T-helper 9 cell (primary cell): ENCODE data around the gene NUP210.
"Not testable (repeated sequence)": the region's sequence is repeated elsewhere in the genome, so short reads cannot be mapped to it uniquely, and the experiment has no call there.

Source experiments
- DNase-seq: peaks from one replicate; pipeline ENCODE4 v3.0.0-alpha.2; 2020

NUP210 gene

GRCh38 chr3:13429631-13430291, 9.6 kb upstream of the NUP210 start:
- no peak for DNase-seq

GRCh38 chr3:13428678-13429077, 8.6 kb upstream of the NUP210 start:
- not testable (repeated sequence) for DNase-seq

GRCh38 chr3:13427662-13428603, 7.8 kb upstream of the NUP210 start:
- DNase-seq = no peak

DNA sequence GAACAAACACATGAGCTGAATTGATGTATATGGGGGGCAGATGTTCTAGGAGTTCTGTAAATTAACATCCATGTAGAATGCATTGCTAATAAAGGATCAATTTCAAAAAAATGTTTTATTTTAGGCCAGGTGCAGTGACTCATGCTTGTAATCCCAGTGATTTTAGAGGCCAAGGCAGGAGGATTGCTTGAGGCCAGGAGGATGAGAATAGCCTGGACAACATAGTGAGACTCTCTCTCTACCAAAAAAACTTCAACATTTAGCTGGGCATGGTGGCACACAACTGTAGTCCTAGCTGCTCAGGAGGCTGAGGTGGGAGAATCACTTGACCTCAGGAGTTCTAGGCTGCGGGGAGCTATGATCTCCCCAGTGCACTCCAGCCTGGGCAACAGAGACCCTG, 6.5 kb upstream of the NUP210 start:
- DNase-seq = no peak

DNA sequence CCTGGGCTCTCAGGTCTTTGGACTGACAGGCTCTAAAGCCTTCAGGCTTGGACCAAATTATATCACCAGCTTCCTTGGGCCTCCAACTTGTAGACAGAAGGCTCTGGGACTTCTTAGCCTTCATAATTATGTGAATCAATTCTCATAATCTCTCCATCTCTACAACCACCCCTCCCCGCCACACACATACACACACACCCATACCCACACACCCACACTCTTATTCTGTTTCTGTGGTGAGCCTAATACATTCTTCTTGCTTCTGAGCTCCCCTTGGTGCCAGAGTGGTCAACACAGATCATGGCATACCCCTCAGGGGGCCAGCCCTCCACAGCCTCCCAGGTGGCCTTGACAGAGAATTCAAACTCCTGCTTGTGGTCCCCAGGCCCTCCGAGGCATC, 5.6 kb upstream of the NUP210 start:
- no peak for DNase-seq

GRCh38 chr3:13424865-13425617, 4.9 kb upstream of the NUP210 start:
- no peak for DNase-seq

DNA sequence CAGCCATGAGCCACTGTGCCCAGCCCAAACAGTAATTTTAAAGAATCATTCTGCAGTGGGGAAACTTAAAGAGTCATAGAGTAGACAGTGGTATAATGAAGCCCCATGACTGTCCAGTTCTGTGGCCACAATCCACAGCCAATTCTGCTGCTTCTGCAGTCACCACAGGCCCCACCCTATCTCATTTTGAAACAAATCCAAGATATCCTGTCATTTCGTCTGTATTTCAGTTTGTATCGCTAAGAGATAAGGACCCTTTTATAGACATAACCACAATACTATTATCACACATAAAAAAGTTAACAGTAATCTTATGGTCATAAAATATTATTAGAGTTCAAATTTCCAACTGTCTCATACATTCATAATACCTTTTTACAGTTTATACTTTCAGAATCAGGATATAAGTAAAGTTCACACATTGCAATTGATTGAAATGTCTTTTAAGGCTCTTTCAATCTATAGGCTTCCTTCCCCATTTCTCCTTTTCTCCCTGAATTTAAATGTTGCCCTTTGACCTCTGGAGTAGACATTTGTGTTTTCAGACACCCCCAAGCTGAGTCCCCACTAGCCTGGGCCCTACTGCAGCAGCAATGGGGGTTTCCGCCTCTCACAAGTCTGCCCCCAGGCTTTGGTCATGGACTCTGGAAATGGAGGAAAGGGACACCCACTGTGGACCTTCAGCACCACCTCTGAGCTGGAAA, 4.2 kb upstream of the NUP210 start:
- no peak for DNase-seq

DNA sequence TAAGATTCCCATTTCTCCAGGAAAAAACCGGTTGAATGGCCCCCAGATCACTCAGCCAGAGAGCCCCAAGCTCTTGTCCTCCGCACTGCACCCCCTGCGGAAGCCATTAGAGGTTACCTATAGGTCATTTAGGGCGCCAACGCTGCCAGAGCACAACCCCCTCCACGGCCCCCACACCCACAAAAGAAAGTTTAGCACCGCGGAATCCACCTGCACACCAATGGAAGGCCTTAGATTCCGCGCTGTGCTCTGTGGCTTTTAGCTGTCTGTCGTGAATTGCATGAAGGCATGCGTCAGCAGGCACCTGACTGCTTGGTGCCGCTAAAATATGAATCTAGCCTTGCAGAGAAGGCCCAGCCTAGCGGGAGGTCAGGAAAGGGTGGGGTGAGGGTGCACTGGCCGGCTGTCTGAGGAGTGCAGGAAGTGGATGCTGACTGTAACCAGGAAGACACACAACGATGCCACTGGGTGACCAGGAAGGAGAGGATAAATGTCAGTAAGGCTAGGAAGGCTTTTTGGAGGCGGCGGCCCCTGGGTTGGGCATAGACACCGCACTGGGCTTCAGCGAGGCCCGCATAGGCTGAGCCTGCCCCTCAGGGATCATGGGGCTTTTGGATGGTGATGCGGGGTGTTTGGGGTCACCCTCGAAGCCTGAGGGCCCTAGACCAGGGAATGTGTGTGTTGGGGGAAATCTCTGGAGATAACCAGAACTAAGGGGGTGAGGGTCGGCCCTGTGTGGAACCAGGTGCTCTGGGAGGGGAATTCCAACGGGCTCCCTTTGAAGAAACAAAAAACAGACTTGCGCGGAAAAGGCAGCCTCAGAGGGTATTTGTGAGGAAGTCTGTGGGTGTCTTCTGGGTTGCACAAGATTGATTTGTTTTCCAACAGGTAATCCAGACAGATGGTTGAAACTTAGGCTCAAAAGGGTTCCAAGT, 976 bp upstream of the NUP210 start:
- peak; percentile 74 for DNase-seq

DNA sequence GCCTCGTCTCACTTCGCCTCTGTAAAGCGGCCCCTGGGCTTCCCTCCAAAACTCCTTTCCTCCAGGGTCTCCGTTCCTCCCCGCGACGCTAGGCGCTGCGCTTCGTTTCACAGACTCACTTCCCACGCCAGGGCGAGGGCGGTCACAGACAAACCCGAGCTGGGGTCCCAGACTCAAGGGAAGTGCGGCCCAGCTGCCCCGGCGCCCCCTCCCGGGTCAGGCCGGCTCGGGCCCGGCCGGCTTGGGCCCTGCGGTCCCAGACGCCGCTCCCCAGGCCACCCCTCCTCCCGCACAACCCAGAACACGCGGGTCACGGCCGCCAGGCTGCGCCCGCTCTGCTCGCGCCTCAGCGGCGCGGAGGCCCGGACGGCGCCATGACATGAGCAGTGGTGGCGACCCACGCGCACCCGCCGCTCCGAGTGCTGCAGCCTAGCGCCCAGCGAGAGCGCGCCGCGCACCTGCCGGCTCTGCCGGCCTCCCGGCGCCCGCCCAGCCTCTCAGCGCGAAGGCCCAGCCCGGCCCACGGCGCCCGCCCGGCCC, 547 bp downstream of the NUP210 start:
- DNase-seq = peak; percentile 47

DNA sequence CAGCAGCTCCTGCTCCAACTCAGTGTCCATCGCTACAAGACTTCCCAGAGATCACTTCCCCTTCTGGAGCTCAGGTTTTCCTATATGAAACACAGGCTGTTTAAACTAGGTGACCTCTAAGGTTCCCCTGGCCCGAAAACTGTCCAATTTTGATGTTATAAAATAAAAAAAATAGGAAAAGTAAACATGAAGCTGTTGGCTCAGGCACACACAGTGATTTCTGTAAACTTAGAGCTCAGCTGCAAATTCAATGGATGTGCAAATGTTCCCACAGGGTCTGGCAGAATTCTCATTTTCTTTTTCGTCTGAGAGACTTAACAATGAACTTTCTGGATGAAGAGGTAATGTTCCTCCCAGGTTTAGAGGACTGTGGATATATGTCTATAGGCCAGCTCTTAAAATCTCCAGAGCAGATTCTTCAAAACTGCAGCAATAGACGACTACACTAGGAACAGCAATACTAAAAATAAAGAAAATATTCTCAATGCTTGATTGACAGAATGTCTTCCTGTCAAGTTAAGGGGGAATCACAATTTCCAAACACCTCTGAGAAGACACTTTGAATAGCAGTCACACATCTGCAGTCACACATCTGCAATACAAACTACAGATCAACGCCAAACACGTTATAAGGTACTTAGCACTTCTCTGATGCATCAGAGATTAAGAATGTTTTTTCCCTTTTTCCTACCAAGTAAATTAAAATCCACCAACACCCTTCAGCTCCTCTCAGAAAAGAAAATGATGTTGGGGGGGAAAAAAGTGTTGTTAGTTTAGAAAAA, 2.8 kb downstream of the NUP210 start:
- DNase-seq = no peak

- DNase-seq = peak; percentile 15
Measured at GRCh38 chr3:13415997-13416793, 3.9 kb downstream of the NUP210 start.

GRCh38 chr3:13415236-13415986, 4.7 kb downstream of the NUP210 start:
- DNase-seq = no peak

DNA sequence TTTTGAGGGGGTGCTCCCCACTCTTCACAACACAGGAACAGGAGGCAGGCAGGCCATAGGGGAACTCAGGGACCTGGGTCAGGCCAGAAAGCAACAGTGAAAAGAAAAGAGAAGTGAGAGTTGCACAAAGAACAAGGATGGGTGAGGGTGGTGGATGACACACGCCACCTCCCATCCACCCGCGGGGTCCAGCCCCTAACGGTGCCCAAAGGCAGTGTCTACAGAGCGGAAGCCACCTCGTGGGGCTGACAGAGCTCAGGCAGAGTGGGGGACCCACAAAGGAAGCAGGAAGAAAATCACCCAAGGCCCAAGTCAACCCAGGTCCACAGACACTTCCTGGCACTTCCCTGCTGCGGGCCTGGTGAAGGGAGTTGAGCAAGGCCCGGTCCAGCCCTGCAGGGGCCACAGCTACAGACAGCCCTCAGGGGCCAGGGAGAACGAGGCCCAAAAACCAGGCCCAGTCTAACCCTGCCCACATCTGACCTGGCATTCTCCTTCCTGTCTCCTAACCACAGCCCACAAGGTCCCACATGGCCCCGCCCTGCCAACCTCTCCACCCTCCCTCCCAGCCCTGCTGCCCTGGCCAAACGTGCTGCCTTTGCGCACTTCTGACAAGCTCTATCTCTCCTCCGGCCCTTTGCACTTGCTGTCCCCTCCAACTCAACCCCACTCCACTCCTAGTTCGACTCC, 5.9 kb downstream of the NUP210 start:
- peak; percentile 58 for DNase-seq

DNA sequence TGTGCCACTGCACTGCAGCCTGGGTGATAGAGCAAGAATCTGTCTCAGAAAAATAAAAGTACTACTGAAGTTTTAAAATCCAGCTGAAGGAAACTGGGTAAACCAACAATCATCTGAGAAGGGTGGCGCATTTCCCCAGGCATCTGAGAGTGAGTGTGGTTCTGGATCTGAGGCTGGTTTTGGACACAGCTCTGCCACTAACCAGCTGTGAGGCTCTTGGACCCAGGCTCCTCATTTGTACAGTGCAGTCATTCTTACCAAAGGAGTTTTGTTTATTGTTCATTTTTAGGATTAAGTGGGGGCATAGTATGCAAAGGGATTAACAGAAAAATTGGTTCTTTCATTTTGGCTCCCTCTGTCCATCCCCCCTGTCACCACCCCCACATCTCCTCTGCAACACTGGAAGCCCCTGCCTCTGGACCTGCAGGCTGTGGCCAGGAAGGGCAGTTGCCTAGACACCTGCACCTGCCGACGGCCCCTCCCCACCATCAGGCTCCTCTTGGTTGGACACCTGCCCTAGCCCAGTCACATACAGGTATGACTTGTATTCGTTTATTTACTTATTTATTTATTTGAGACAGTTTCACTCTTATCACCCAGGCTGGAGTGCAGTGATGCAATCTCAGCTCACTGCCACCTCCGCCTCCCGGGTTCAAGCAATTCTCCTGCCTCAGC, 8.8 kb downstream of the NUP210 start:
- no peak for DNase-seq

- DNase-seq = no peak
Measured at GRCh38 chr3:13408890-13409289, 11.2 kb downstream of the NUP210 start.

GRCh38 chr3:13407926-13408325, 12.2 kb downstream of the NUP210 start:
- no peak for DNase-seq

GRCh38 chr3:13407475-13407874, 12.6 kb downstream of the NUP210 start:
- DNase-seq = no peak

- DNase-seq = no peak
Measured at GRCh38 chr3:13406190-13406589, 13.9 kb downstream of the NUP210 start.
